GM12865 (cell line): ENCODE data around the gene CCDC90B.
"Not testable (repeated sequence)": the region's sequence is repeated elsewhere in the genome, so short reads cannot be mapped to it uniquely, and the experiment has no call there.

ENCODE experiments used
- DNase-seq: peaks from one replicate; pipeline ENCODE4 v3.0.0; 2010; ENCODE audit warnings: low read depth
- H3K4me3 ChIP-seq: 2 replicates; pipeline ENCODE4 v1.5.1; 2011; ENCODE audit warnings: mild to moderate bottlenecking, low read depth, low read length, control low read depth
- TF ChIP-seq, protein P1 (sequence below): IDR thresholded peaks from 2 replicates; pipeline ENCODE4 v1.5.1; 2011; ENCODE audit warnings: low read length, control low read depth, low read depth, inconsistent platforms; ENCODE audit not compliant: insufficient read depth; ENCODE audit errors: missing control alignments

CCDC90B gene

GRCh38 chr11:83317757-83318690 lies 31.9 kb upstream of the CCDC90B start:
- H3K4me3 ChIP-seq = no peak overlapping the region
- TF ChIP-seq, protein P1, sequence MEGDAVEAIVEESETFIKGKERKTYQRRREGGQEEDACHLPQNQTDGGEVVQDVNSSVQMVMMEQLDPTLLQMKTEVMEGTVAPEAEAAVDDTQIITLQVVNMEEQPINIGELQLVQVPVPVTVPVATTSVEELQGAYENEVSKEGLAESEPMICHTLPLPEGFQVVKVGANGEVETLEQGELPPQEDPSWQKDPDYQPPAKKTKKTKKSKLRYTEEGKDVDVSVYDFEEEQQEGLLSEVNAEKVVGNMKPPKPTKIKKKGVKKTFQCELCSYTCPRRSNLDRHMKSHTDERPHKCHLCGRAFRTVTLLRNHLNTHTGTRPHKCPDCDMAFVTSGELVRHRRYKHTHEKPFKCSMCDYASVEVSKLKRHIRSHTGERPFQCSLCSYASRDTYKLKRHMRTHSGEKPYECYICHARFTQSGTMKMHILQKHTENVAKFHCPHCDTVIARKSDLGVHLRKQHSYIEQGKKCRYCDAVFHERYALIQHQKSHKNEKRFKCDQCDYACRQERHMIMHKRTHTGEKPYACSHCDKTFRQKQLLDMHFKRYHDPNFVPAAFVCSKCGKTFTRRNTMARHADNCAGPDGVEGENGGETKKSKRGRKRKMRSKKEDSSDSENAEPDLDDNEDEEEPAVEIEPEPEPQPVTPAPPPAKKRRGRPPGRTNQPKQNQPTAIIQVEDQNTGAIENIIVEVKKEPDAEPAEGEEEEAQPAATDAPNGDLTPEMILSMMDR = no peak
- no peak for DNase-seq

GRCh38 chr11:83316897-83317268 lies 30.7 kb upstream of the CCDC90B start:
- not testable (repeated sequence) for DNase-seq, H3K4me3 ChIP-seq

DNA sequence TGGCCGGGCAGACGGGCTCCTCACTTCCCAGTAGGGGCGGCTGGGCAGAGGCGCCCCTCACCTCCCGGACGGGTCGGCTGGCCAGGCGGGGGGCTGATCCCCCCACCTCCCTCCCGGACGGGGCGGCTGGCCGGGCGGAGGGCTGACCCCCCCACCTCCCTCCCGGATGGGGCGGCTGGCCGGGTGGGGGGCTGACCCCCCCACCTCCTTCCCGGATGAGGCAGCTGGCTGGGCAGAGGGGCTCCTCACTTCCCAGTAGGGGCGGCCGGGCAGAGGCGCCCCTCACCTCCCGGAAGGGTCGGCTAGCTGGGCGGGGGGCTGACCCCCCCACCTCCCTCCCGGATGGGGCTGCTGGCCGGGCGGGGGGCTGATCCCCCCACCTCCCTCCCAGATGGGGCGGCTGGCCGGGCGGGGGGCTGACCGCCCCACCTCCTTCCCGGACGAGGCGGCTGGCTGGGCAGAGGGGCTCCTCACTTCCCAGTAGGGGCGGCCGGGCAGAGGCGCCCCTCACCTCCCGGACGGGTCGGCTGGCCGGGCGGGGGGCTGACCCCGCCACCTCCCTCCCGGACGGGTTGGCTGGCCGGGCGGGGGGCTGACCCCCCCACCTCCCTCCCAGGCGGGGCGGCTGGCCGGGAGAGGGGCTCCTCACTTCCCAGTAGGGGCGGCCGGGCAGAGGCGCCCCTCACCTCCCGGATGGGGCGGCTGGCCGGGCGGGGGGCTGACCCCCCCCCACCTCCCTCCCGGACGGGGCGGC lies 30.2 kb upstream of the CCDC90B start:
- H3K4me3 ChIP-seq, DNase-seq: not testable (repeated sequence)

- TF ChIP-seq, protein P1 = no peak
- no peak for DNase-seq
- no peak overlapping the region for H3K4me3 ChIP-seq
Observed at GRCh38 chr11:83312430-83312829, 26.3 kb upstream of the CCDC90B start.

- DNase-seq = no peak
- TF ChIP-seq, protein P1 = no peak
- no peak overlapping the region for H3K4me3 ChIP-seq
Observed at GRCh38 chr11:83311701-83312100, 25.5 kb upstream of the CCDC90B start.

DNA sequence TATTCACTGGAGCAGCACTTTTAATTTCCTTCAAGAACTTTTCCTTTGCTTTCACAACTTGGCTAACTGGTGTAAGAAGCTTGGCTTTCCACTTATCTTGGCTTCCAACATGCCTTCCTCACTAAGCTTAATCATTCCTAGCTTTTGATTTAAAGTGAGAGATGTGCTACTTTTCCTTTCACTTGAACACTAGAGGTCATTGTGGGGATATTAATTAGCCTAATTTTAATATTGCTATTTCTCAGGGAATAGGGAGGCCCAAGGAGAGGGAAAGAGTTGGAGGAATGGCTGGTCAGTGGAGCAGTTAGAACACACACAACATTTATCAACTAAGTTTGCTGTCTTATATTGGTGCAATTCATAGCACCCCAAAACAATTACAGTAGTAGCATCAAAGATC lies 24.6 kb upstream of the CCDC90B start:
- DNase-seq = no peak
- TF ChIP-seq, protein P1 = no peak

GRCh38 chr11:83308536-83308935 lies 22.4 kb upstream of the CCDC90B start:
- H3K4me3 ChIP-seq, DNase-seq: not testable (repeated sequence)

More for the DNA sequence above, 24.6 kb upstream of the CCDC90B start:
- no peak overlapping the region for H3K4me3 ChIP-seq

DNA sequence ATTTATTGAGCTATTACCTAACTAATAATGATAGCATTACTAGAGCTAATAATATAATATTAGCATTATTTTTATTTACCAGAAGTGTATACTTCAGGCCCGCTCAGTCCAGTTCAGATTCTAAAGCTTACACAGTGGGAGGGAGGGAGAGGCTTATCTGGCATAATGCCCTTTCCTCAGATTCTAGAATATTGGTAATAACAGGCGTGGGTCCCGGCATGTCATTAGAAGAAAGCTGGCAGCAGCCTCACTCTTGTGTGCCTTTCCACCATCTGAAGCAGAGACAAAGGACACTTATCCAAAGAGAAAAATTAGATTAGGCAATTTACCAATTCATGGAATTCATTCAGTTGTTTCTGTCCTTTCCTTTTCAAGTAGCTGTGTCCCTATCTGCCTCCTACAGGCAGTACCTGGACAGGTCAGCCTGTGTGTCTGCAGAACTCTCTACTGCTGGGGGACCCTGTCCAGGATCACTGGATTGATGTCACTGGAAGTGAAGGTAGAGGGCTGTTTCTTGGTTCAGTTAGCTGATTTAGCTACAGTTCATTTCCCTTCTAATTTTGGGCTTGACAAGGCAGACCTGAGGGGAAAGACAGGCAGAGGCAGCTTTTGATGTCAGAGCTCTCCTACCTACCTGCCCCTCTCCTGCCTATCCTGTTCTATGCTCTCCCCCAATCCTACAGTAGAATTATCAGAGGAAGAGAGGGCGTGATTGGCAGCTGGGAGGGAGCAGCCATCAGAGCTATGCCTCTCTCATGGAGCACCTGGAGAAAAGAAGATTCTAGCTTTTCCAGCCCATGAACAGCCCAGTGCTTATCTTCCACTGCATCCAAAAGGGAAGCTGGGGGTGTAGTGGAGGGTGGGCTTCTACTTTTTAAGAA lies 20.3 kb upstream of the CCDC90B start:
- TF ChIP-seq, protein P1 = no peak
- no peak for DNase-seq
- no peak overlapping the region for H3K4me3 ChIP-seq
